ENCODE results near the gene FAHD1.

The FAHD1 gene

GRCh38 chr16:1826691-1827573 is at the start of gene FAHD1, which contains the start of gene HAGH:
Gene FAHD1 (plus strand): TSS chr16:1827206. CDS start chr16:1827239, 33 bp downstream.
Gene HAGH (minus strand): TSS chr16:1826825. CDS start chr16:1826787, 38 bp downstream.
- peak; percentile 90 for DNase-seq

- no peak for DNase-seq
Measured at GRCh38 chr16:1777375-1778199, 49.4 kb upstream of the FAHD1 start.

DNA sequence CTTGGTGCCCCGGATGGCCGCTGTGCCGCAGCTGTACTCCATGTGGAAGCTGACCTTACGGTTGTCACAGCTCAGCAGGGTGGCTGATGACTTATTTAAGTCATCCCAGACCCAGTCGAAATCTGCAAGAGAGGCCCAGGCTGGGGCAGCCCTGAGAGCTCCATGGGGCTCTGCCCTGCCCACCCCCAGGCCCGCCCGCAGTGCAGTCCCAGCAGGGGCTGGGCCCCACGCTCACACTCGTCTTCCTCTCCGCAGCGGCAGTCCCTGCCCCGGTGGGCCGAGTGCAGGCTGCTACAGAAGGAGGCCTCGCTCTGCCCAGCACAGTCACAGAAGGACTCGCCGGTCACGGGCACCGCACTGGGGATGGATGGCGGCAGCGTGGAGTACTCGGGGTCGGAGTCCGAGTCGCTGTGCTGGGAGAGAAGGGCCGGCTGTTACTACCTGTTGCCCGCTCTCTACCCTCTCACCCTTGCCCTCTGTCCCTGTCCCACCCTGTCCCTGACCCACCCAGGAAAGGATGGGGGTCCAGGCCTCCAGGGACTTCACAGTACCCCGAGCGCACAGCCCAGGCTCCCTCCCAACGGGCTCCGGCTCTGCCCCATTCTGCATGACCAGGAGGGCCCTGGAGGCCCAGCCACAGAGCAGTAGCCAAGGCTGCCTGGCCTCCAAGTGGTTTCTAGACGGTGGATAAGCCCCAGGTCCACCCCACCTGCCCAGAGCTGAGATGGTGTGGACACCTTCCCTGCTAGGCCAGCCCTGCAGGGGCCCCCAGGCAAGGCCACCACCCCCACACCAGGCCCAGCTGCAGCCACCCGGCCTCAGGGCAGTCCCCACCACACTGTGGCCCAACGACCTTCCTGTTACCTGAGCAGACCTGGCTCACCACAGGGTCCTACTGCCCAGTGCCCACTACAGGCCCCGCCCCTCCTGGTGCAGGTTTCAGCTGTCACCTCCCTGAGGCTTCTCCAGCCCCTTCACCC is 48.5 kb upstream of the FAHD1 start:
- DNase-seq, result no peak

DNA sequence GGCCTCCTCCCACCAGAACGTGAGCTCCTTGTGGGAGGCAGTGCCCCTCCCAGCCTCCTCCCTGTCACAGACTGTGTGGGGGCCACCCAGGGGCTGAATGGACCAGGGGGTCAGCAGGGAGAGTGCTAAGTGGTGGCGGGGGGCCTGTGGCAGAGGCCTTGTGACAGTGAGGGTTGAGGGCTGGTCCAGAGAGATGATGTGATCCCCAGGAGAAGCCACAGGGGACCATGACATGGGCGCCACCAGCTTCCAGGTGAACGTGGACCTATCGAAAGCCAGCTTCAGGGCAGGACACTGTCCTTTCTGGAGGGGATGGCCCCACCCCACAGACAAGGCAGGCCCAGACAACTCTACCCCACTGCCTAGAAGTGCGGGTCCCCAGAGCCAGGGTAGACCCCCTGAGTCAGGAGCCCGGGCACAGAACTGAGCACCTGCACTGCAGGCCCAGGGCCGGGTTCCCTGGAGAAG is 47.7 kb upstream of the FAHD1 start:
- no peak for DNase-seq

DNA sequence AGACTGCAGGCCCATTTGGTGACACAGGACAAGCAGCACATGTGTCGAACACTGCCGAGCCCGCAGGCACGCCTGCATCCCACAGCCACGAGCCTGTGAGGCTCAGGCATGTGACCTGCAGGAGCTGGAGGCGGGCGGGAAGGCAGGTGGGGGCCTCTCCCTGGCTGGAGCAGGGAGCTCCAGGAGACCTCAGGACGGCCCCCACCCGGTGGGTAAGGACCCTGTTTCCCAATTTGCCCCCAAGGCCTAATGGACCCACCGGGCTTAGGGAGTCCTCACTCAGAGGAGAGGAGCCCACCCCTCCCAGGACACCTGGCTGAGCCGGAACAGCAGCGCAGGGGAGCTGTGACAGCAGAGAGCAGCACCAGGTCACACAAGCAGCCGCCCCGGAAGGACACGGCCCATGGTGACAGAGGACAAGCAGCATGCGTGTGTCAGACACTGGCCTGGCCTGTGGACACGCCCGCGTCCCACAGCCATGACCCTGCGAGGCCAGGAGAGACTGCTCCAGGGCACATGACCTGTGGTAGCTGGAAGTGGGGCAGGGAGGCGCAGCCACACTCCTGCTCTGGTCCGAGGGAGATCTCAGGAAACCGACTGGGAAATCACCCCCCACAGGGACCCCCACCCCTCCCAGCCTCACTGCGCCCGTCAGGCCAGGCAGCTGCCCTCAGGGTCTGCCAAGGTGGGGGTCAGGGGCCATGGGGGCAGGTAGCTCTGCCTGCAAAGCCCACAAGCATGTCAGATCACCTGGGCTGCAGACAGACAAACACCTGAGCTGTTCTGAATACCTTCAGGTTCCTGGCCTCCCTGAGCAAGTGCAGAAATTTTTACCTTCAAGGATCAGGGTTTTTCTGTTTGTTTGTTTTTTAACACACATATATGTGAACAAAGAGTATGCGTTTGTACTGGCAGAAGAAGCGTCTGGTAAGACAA is 47.0 kb upstream of the FAHD1 start:
- no peak for DNase-seq

- DNase-seq, result no peak
Measured at GRCh38 chr16:1780677-1781072, 46.3 kb upstream of the FAHD1 start.

- no peak for DNase-seq
Measured at GRCh38 chr16:1781254-1781653, 45.8 kb upstream of the FAHD1 start.

DNA sequence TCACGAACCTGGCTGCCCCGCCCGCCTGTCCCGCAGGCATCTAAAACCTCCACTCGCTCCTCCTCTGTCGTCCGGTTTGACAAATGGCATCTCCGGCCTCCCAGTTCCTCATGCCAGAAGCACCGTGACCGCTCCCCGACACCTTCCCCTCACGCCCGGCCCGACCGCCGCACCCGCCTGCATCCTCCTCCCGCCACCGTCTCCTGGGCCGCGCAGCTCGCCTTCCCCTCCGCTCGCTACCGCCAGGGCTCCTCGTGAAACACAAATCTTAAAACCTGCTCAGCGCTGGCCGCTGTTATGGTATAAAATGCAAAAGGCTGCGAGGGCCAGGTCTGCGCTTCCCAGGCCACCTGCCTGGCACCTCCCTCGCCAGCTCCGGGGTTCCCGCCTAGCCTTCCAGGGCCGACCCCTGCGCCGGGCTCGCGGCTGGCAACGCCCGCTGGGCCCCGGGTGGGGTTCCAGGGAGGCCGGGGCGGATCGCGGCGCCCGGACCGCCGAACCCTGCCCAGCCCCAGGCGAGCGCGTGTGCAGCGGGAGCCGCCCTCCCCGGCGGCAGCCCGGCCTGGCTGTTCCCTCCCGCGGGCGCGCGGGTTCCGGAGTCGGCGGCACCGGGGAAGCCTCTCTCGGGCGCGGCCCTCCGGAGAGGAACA is 45.1 kb upstream of the FAHD1 start:
- DNase-seq, result no peak

GRCh38 chr16:1782408-1783264 is 44.4 kb upstream of the FAHD1 start, which contains the start of the genes NUBP2 and SPSB3:
Gene NUBP2 (plus strand): TSS chr16:1782960. CDS start chr16:1783021, 61 bp downstream.
Gene SPSB3 (minus strand): TSS chr16:1782571. CDS start chr16:1781483, 1,088 bp downstream.
- DNase-seq, result peak; percentile 100

GRCh38 chr16:1784977-1785845 is 41.8 kb upstream of the FAHD1 start:
- DNase-seq, result no peak

GRCh38 chr16:1785846-1786170 is 41.2 kb upstream of the FAHD1 start:
- DNase-seq, result no peak

GRCh38 chr16:1786242-1787055 is 40.6 kb upstream of the FAHD1 start:
- no peak for DNase-seq

GRCh38 chr16:1787056-1787321 is 40.0 kb upstream of the FAHD1 start:
- DNase-seq, result no peak

- DNase-seq, result no peak
Measured at GRCh38 chr16:1787322-1788094, 39.5 kb upstream of the FAHD1 start.

- DNase-seq, result no peak
Measured at GRCh38 chr16:1788095-1788707, 38.8 kb upstream of the FAHD1 start.

- no peak for DNase-seq
Measured at GRCh38 chr16:1788708-1789100, 38.3 kb upstream of the FAHD1 start.

DNA sequence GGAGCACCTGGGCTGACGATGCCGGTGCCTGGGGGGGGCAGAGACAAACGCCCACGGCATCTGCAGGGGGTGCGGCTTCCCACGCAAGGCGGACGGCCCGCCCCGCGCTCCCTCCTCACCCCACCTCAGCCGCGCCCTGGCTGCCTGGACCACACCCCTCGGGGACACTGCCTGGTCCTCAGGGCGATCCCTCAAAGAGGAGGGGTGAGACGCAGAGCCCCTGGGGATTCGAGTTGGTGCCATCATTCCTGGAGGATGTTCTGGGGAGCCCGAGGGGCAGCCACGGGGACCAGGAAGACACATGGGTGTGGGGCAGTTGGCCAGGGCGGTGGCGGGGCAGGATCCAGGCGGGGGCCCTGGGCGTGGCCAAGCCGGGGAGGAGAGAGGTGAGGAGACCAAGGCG is 37.4 kb upstream of the FAHD1 start:
- no peak for DNase-seq

Data from NCI-H2171 treated with DMSO at 0.1 percent for 48 hours (cell line).